HUDEP-2 (cell line): ENCODE data around the gene DZIP1L.

Source experiments
- DNase-seq, 76 experiments: peaks; one replicate each; lab custom pipeline; 2025; ENCODE audit not compliant: unreplicated experiment in 76 of 76; lab: John Stamatoyannopoulos, UW

The DZIP1L gene

GRCh38 chr3:138038725-138039462 is 76.5 kb downstream of the DZIP1L start:
- no peak for DNase-seq

- DNase-seq: no peak
Observed at GRCh38 chr3:138036572-138036971, 78.8 kb downstream of the DZIP1L start.

GRCh38 chr3:138034918-138035317 is 80.5 kb downstream of the DZIP1L start:
- no peak for DNase-seq

- DNase-seq: no peak
Observed at GRCh38 chr3:138033202-138033691, 82.2 kb downstream of the DZIP1L start.

- DNase-seq: no peak
Observed at GRCh38 chr3:138032567-138032966, 82.8 kb downstream of the DZIP1L start.

GRCh38 chr3:138031536-138031935 is 83.9 kb downstream of the DZIP1L start:
- no peak for DNase-seq

GRCh38 chr3:138030734-138031280 is 84.6 kb downstream of the DZIP1L start:
- DNase-seq: no peak

- no peak for DNase-seq
Observed at GRCh38 chr3:138027821-138028220, 87.6 kb downstream of the DZIP1L start.

GRCh38 chr3:138025553-138025952 is 89.9 kb downstream of the DZIP1L start:
- no peak for DNase-seq

- DNase-seq: no peak
Observed at GRCh38 chr3:138023754-138024153, 91.7 kb downstream of the DZIP1L start.

- DNase-seq: no peak
Observed at GRCh38 chr3:138019281-138020069, 95.9 kb downstream of the DZIP1L start.

- DNase-seq: no peak
Observed at GRCh38 chr3:138016065-138016464, 99.3 kb downstream of the DZIP1L start.

GRCh38 chr3:138012526-138012925 is 102.9 kb downstream of the DZIP1L start:
- no peak for DNase-seq
